HG02884 (cell line): ENCODE measurements around the gene DENND4C.
"Not testable (repeated sequence)": the region's sequence is repeated elsewhere in the genome, so short reads cannot be mapped to it uniquely, and the experiment has no call there.

Experiments used
- ATAC-seq: cut with Tn5 transposase; IDR thresholded peaks from one replicate; pipeline ENCODE4 v1.9.1; 2021; ENCODE audit warnings: mild to moderate bottlenecking, moderate library complexity; ENCODE audit not compliant: unreplicated experiment

DENND4C gene

DNA sequence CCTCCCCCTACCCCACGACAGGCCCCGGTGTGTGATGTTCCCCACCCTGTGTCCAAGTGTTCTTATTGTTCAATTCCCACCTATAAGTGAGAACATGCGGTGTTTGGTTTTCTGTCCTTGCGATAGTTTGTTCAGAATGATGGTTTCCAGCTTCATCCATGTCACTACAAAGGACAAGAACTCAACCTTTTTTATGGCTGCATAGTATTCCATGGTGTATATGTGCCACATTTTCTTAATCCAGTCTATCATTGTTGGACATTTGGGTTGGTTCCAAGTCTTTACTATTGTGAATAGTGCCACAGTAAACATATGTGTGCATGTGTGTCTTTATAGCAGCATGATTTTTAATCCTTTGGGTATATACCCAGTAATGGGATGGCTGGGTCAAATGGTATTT, 35.1 kb downstream of the DENND4C start:
- not testable (repeated sequence) for ATAC-seq

DNA sequence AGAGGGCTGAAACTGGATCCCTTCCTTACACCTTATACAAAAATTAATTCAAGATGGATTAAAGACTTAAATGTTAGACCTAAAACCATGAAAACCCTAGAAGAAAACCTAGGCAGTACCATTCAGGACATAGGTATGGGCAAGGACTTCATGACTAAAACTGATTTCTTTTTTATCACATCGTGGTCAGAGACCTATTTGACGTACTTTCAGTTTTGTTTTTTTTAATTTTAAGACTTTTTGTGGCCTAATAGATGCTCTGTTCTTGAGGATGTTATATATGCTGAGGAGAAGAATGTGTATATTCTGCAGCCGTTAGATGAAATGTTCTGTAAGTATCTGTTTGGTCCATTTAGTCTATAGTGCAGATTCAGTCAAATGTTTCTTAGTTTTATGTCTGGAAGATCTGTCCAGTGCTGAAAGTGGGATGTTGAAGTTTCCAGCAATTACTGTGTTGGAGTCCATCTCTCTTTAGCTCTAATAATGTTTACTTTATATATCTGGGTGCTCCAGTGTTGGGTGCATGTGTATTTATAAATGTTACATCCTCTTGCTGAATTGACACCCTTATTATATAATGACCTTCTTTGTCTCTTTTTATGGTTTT, 36.4 kb downstream of the DENND4C start:
- ATAC-seq: not testable (repeated sequence)

DNA sequence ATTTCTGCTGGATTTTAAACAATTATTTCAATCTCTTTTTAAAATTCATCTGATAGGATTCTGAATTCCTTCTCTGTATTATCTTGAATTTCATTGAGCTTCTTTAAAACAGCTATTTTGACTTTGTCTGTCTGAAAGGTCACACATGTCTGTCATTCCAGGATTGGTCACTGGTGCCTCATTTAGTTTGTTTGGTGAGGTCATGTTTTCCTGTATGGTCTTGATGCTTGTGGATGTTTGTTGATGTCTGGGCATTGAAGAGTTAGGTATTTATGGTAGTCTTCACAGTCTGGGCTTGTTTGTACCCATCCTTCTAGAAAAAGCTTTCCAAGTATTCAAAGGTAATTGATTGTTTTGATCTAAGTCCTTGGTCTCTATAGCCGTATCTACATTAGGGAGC, 39.1 kb downstream of the DENND4C start:
- no peak for ATAC-seq

DNA sequence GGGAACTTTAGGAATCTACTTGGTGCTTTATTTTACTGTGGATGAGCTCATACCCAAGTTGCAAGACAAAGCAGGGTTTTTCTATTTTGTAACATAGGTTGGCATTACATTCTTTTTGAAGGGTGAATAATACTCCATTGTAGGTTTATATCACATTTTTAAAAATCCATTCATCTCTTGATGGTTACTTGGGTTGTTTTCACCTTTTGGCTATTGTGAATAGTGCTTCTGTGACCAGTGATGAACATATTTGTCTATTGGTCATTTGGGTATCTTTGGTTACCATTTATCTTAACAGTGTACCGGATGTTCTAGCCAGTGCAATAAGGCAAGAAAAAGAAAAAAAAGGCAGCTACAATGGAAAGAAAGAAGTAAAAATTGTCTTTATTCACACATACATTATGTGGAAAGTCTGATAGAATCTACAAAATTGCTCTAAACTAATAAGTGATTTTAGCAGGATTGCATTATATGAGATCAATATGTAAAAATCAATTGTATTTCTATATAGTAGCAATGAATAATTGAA, 40.0 kb downstream of the DENND4C start:
- ATAC-seq: no peak

DNA sequence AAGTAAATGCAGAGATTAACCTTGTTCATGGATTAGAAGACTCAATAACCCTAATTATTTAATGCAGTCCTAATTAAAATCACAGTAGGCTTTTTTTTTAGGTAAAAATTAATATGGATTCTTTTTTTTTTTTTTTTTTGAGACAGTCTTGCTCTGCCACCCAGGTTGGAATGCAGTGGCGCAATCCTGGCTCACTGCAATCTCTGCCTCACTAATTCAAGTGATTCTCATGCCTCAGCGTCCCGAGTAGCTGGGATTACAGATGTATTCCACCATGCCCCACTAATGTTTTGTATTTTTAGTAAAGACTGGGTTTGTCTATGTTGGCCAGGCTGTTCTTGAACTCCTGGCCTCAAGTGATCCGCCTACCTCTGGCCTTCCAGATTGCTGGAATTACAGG, 40.6 kb downstream of the DENND4C start:
- no peak for ATAC-seq

DNA sequence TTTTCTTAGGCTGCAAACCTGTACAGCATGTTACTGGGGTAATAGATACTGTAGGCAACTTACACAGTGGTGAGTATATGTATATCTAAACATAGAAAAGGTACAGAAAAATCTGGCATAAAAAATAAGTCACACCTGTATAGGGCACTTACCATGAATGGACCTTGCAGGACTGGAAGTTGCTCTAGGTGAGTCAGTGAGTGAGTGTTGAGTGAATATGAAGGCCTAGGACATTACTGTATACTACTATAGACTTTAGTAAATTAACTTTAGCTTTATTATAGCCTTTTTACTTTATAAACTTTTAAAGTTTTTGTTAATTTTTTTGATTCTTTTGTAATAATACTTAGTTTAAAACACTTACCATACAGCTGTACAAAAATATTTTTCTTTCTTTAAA, 51.3 kb downstream of the DENND4C start:
- no peak for ATAC-seq

DNA sequence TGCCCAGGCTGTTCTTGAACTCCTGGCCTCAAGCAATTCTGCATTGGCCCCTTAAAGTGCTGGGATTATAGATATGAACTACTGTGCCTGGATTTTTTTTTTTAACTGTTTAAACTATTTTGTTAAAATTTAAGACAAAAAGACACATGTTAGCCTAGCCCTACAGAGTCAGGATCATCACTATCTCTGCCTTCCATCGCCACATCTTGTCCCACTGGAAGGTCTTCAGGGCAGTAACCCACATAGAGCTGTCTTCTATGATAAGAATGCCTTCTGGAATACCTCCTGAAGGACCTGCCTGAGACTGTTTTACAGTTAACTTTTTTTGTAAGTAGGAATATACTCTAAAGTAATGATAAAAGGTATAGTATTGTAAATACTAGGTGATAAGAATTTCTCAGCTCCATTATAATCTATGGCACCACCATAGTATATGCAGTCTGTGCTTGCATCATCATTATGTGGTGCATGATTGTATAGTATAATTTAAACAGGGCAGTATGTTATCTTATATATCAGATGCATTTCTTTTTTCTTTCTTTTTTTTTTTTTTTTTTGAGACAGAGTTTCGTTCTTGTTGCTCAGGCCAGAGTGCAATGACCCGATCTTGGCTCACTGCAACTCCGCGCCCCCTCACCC, 52.7 kb downstream of the DENND4C start:
- no peak for ATAC-seq

DNA sequence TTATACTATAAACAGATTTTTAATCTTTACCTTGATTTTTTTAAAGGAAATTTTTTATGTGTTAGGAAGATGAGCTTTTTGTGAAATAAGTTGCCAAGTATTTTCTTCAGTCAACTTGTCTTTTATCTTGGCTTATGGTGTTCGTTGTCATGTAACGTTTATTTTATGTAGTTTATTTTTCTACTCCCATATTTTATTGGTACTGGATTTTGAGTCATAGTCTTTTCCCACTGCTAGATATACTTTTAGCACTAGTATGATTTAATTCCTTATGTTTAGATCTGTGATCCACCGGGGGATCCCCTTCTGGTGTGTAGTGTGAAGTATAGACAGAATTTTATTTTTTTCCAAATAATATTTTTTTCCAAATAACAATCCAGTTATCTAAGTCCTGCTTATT, 54.2 kb downstream of the DENND4C start:
- no peak for ATAC-seq

DNA sequence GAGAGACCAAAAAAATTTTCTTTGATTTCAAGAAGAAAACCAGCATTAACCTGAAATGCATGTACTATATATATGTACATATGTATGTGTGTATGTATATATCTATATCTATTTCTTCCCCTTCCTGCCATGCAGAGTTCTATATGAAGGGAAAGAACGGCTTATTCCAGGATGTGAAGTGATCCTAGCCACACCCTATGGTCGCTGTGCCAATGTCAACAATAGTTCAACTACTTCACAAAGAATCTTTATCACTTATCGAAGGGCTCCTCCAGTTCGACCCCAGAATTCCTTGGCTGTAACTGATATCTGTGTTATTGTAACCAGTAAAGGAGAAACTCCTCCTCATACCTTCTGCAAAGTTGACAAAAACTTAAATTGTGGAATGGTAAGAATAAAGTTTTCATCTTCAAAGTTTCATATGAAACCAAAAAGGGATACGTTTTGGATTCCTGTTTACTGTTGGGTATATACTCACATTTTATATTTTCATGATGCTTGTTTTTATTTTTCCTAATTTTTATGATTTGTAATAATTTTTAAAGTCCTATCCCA, 56.2 kb downstream of the DENND4C start:
- ATAC-seq: no peak

DNA sequence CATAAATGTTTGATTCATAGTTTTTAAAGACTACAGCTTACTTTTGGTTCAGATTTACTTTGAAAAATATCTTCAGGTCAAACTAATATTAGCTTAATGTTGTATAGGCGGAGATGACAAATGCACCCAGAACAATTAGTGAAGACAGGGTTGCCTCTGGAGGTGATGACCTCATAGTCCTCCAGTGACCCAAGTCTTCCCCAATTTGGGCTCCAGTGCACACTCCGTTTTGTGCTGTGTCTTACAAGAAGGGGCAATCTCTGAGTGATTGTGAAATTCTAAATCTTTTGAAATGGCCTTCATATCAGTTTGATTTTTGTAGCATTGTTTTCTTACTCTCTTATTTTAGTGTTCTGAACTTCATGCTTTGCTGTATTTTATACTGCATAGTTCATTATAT, 57.6 kb downstream of the DENND4C start:
- ATAC-seq: no peak

DNA sequence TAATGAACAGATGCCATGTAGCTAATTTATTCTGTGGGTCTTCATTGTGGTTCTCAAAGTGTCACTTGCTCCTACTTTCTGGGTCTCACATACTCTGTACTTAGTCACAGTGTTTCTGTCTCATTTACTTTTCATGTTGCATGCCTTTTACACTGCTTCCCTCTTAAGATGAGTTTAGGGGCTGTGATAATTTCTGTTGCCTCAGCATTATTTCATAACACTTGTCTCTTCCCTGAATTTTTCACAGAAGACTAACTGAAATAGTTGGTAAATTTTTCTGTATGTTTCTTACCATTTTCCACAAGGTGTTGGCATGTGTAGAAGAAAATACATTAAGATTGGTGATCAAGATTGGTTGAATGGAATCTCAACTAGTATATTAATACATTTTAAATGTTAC, 59.6 kb downstream of the DENND4C start:
- no peak for ATAC-seq

DNA sequence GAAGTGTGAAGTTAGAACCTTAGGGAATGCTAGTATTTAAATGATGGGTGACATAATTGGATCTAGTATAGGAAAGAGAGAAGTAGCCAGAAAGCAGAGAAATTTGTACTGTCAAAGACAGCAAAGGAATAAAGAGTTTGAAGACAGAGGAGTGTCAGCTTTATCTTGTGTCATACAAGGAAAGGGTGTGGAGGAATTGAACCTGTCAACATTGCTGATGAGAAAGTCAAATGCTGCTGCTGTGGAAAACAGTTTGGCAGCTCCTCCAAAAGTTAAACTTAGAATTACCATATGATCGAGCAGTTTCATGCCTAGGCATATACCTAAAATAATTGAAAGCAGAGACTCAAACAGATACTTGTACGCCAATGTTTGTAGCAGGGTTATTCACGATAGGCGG, 63.7 kb downstream of the DENND4C start:
- no peak for ATAC-seq

DNA sequence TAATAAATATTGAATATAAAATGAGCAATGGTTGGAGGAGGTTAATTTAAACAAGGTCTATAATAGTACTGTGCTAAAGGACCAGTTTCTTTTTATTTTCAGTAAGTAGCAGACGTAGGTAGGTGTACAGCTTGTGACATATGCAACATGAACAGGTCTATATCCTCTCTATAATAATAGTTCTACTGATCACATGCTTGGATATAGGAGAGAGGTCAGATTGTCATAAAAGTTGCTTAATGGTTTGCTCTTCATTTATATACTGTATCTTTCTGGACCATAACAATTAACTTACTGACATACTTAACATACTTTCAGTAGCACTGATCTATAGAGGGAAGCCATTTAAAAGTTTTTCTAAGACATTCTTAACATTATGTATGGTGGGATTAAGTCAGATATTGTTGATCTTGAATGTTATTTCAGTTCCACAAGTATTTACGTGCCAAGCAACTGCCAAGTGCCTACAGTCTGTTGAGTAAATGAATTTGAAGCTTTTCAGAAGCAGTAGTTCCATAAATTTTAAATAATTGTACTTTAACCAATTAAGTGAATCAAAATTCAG, 68.0 kb downstream of the DENND4C start:
- no peak for ATAC-seq

DNA sequence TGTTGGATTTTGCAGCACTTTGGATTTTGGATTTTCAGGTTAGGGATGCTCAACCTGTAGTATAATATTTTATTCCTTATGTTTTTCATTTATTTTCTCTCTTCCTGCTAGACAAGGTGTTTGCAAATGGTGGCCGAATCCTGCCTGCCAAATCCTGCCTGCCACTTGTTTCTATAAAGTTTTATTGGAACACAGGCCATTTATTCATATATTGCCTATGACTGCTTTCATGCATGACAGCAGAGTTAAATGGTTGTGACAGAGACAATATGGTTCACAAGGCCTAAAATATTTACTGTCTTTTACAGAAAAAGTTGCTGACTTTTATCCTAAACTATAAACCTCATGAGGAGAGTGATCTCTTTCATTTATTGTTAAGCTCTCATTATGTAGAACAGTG, 72.7 kb downstream of the DENND4C start:
- ATAC-seq: no peak

DNA sequence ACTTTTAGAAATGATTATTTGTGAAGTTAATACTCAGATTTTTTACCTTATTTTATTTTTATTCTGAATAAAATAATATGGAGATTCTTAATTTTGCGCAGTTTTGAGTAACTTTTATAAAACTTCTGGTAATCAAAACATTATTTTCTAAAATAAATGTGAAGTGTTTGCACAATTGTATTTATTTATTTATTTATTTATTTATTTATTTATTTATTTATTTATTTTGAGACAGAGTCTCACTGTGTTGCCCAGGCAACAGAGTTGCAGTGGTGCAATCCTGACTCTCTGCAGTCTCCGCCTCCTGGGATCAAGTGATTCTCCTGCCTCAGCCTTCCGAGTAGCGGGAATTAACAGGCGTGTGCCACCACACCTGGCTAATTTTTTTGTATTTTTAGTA, 76.1 kb downstream of the DENND4C start:
- ATAC-seq: no peak

DNA sequence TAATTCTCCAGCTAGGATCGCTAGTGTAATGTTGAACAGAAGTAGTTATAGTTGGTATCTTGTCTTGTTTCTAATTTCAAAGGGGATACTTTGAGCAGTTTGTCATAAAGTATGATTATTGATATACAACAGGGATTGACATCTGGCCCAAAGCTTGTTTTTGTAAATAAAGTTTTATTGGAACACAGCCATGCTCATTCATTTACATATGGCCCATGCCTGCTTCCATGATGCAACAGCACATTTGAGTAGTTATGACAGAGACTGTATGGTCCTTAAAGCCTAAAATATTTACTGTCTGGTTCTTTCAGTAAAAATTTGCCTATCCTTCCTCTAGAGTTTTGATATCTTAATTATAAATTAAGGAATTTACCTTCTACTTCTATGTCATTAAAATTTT, 79.8 kb downstream of the DENND4C start:
- no peak for ATAC-seq

DNA sequence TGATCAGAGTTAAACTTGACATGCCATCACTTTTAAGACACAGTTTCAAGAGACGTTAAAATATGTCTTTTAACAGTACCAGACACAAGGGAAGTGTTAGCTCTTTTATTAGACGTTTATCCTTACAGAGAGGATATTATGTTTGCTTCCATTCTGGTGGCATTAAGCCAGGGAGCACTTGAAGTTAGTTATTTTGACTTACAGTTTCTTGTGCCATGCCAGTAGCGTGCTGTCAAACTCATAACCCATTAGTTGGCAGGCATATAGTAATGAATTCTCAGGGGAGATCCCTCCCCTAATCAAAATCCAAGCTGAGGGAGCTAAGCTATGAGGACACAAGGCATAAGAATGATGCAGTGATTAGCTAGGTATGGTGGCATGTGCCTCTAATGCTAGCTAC, 83.1 kb downstream of the DENND4C start:
- ATAC-seq: no peak

DNA sequence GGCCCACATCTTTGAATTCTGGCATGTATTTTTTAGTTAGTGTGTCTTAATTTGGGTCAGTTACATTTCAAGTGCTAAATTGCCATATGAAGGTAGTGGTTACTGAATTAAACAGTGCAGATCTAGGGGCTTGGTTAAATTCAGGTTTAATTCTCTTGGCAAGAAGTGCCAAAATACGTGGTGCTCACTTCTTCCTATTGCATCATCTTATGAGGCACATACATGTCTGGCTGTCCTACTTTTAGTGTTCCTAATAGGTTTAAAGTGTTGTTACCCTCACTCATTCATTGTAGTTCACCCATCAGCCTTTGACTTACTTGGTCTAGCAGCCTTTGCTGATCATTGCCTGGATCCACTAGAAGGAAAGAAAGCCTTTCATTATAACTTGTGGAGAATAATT, 90.0 kb downstream of the DENND4C start:
- no peak for ATAC-seq

DNA sequence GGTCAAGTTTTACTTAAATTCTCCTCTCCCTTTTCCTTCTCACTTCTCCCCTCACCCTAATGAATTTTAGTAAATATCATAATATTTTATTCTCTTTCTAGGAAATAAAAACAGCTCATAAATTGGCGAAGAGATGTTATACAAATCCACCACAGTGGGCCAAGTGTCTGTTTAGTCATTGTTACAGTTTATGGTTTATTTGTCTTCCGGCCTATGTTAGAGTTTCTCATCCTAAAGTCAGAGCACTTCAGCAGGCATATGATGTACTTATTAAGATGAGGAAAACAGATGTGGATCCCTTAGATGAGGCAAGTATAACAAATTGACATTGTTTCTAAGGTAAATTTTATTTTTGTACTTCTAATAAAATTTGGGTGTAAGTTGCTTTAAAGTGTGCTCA, 101.4 kb downstream of the DENND4C start:
- no peak for ATAC-seq

DNA sequence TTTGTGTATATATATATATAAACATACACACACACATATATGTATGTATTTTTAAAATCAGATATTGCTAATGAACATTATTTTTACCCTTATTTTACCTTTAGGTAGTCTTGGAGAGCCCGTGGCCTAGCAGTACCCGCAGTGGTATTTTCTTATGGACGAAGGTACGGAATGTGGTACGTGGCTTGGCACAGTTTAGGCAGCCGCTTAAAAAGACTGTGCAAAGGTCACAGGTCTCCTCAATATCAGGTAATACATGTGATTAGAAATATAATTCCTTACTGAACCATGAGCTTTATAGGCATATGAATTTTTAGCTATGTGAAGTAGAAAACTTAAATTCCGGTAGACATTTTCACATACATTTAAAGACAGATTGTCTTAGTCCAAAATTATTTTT, 105.7 kb downstream of the DENND4C start:
- no peak for ATAC-seq

DNA sequence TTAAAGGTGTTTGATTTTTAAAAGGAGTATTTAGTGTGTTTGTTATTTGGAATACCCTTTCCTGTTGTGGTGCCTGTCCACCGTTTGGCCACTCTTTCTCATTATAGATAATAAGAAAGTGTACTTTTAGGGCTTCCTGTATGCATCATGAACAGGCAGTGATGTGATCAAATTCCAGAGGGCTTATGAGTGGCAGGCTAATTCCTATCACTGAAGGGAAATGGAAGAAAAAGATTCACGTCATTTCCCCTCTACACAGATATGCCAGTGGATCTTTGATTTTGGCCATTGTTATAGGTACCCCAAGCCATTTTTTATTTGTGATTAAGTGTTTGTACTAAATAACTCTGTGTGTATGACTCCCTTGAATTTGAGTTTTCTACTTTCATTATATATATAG, 112.5 kb downstream of the DENND4C start:
- no peak for ATAC-seq

DNA sequence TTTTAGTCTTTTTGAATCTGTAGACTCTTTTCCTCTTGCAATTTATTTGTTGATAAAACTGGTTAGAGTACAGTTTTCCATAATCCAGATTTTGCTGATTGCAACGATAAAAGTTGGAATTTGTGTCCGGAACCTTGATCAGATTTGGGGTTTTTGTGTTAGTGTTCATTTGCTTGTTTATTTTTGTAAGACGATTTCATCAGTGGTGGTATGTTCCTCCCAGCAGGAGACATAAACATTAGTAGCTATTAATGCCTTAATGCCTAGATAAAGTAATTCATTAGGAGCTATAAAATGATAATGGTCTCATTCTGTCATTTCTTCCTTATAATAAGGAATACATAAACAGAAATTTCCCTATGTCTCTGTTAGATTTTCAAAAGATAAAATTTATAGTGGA, 128.2 kb downstream of the DENND4C start:
- ATAC-seq: no peak
